H9 (cell line): Measurements from ENCODE around the gene SPOCD1. TPM values are rescaled to one million over a fixed set of nuclear protein-coding genes. Genes with fewer than 3 reads are reported as not detected.
A peak's percentile ranks its signal among the peaks of the same experiment; 100 is the strongest.

Source experiments
- DNase-seq: peaks from one replicate; pipeline ENCODE4 v3.0.0-alpha.2; 2017
- H2AFZ ChIP-seq: one replicate; pipeline ENCODE4 v1.6.1; 2013; ENCODE audit warnings: mild to moderate bottlenecking, low read length, control low read depth, moderate library complexity
- H2AK5ac ChIP-seq: 2 replicates; pipeline ENCODE4 v1.6.1; 2013; ENCODE audit warnings: low read length, control low read depth, mixed read lengths; ENCODE audit not compliant: insufficient read length
- H2BK120ac ChIP-seq: one replicate; pipeline ENCODE4 v1.6.1; 2013; ENCODE audit warnings: low read depth, mild to moderate bottlenecking, low read length, control low read depth, inconsistent platforms; ENCODE audit not compliant: poor library complexity, severe bottlenecking
- H2BK12ac ChIP-seq: 2 replicates; pipeline ENCODE4 v1.6.1; 2013; ENCODE audit warnings: low read length, control low read depth, mixed read lengths, low read depth; ENCODE audit not compliant: insufficient read length
- H2BK15ac ChIP-seq: 2 replicates; pipeline ENCODE4 v1.6.1; 2013; ENCODE audit warnings: low read depth, low read length, control low read depth
- H2BK20ac ChIP-seq: one replicate; pipeline ENCODE4 v1.6.1; 2013; ENCODE audit warnings: low read depth, mild to moderate bottlenecking, low read length, control low read depth, inconsistent platforms; ENCODE audit not compliant: poor library complexity, severe bottlenecking
- H2BK5ac ChIP-seq: 2 replicates; pipeline ENCODE4 v1.6.1; 2013; ENCODE audit warnings: low read length, control low read depth, mixed read lengths; ENCODE audit not compliant: insufficient read length
- H3K14ac ChIP-seq: 2 replicates; pipeline ENCODE4 v1.6.1; 2013; ENCODE audit warnings: low read length, control low read depth; ENCODE audit not compliant: insufficient read depth
- H3K18ac ChIP-seq: 2 replicates; pipeline ENCODE4 v1.6.1; 2013; ENCODE audit warnings: low read depth, mild to moderate bottlenecking, mixed read lengths, low read length, control low read depth; ENCODE audit not compliant: insufficient read length
- H3K23ac ChIP-seq: 2 replicates; pipeline ENCODE4 v1.6.1; 2013; ENCODE audit warnings: low read length, control low read depth, mixed read lengths, low read depth; ENCODE audit not compliant: insufficient read length
- H3K23me2 ChIP-seq: 2 replicates; pipeline ENCODE4 v1.6.1; 2013; ENCODE audit warnings: low read depth, mild to moderate bottlenecking, mixed read lengths, low read length, control low read depth; ENCODE audit not compliant: insufficient read length, poor library complexity, severe bottlenecking
- H3K27ac ChIP-seq: 2 replicates; pipeline ENCODE4 v1.5.1; 2013; ENCODE audit warnings: low read length, control low read depth, mixed read lengths, low read depth; ENCODE audit not compliant: insufficient read length
- H3K27me3 ChIP-seq: 2 replicates; pipeline ENCODE4 v1.6.1; 2013; ENCODE audit warnings: low read length, control low read depth, inconsistent platforms; ENCODE audit not compliant: insufficient read depth
- H3K4ac ChIP-seq: 2 replicates; pipeline ENCODE4 v1.6.1; 2013; ENCODE audit warnings: low read depth, mild to moderate bottlenecking, control low read depth, inconsistent platforms, low read length, moderate library complexity
- H3K4me1 ChIP-seq: 2 replicates; pipeline ENCODE4 v1.6.1; 2013; ENCODE audit warnings: low read length, control low read depth, inconsistent platforms; ENCODE audit not compliant: insufficient read depth
- H3K4me2 ChIP-seq: 2 replicates; pipeline ENCODE4 v1.6.1; 2013; ENCODE audit warnings: low read length, control low read depth, mixed read lengths; ENCODE audit not compliant: insufficient read length, insufficient read depth
- H3K56ac ChIP-seq: 2 replicates; pipeline ENCODE4 v1.6.1; 2013; ENCODE audit warnings: low read depth, mild to moderate bottlenecking, mixed read lengths, low read length, control low read depth; ENCODE audit not compliant: insufficient read length
- H3K79me1 ChIP-seq: 2 replicates; pipeline ENCODE4 v1.6.1; 2013; ENCODE audit warnings: low read depth, mild to moderate bottlenecking, moderate library complexity, low read length, control low read depth, inconsistent platforms; ENCODE audit not compliant: insufficient read depth, poor library complexity, severe bottlenecking
- H3K79me2 ChIP-seq: 2 replicates; pipeline ENCODE4 v1.6.1; 2013; ENCODE audit warnings: low read length, control low read depth, inconsistent platforms; ENCODE audit not compliant: insufficient read depth
- H3K9ac ChIP-seq: 2 replicates; pipeline ENCODE4 v1.6.1; 2013; ENCODE audit warnings: low read length, control low read depth, mixed read lengths; ENCODE audit not compliant: insufficient read length; ENCODE audit errors: extremely low read depth
- H3K9me3 ChIP-seq: one replicate; pipeline ENCODE4 v1.6.1; 2013; ENCODE audit warnings: low read depth, low read length, inconsistent platforms; ENCODE audit not compliant: control insufficient read depth
- H3T11ph ChIP-seq: one replicate; pipeline ENCODE4 v1.6.1; 2013; ENCODE audit warnings: mild to moderate bottlenecking, low read length, control low read depth, inconsistent platforms
- H4K20me1 ChIP-seq: one replicate; pipeline ENCODE4 v1.6.1; 2013; ENCODE audit not compliant: control insufficient read depth, insufficient read length, insufficient read depth
- H4K5ac ChIP-seq: 2 replicates; pipeline ENCODE4 v1.6.1; 2013; ENCODE audit warnings: low read depth, mild to moderate bottlenecking, mixed read lengths, low read length, control low read depth; ENCODE audit not compliant: insufficient read length
- H4K8ac ChIP-seq: replicated peaks from 2 replicates; pipeline ENCODE4 v1.6.1; 2013; ENCODE audit warnings: low read length, control low read depth, mixed read lengths, low read depth; ENCODE audit not compliant: insufficient read length
- H4K91ac ChIP-seq: 2 replicates; pipeline ENCODE4 v1.6.1; 2013; ENCODE audit warnings: low read depth, mild to moderate bottlenecking, moderate library complexity, mixed read lengths, low read length, control low read depth; ENCODE audit not compliant: insufficient read length
- H3K27ac Mint-ChIP-seq, 3 experiments: 2 replicates in 2 of 3; 3 replicates in 1 of 3; pipeline ENCODE4 v1.8.0; 2020 to 2021; ENCODE audit warnings: mixed read lengths in 3 of 3, mild to moderate bottlenecking in 1 of 3, moderate library complexity in 1 of 3
- H3K27me3 Mint-ChIP-seq: 2 replicates; pipeline ENCODE4 v1.8.0; 2021; ENCODE audit warnings: low read depth, mild to moderate bottlenecking, moderate library complexity, mixed read lengths
- H3K36me3 Mint-ChIP-seq, 3 experiments: 2 replicates in 2 of 3; 3 replicates in 1 of 3; pipeline ENCODE4 v1.8.0; 2020 to 2021; ENCODE audit warnings: low read depth in 3 of 3, mixed read lengths in 3 of 3; ENCODE audit not compliant: insufficient read depth in 1 of 3
- H3K4me1 Mint-ChIP-seq, 2 experiments: 2 replicates each; pipeline ENCODE4 v1.8.0; 2020; ENCODE audit warnings: mixed read lengths in 2 of 2
- H3K4me3 Mint-ChIP-seq, 2 experiments: 2 replicates in 1 of 2; 3 replicates in 1 of 2; pipeline ENCODE4 v1.8.0; 2020 to 2021; ENCODE audit warnings: mild to moderate bottlenecking in 2 of 2, mixed read lengths in 2 of 2, moderate library complexity in 1 of 2
- H3K9me3 Mint-ChIP-seq, 2 experiments: 2 replicates in 1 of 2; 3 replicates in 1 of 2; pipeline ENCODE4 v1.8.0; 2020; ENCODE audit warnings: mild to moderate bottlenecking in 2 of 2, mixed read lengths in 2 of 2, moderate library complexity in 1 of 2
- WGBS: extraction: QIAGEN DNeasy Blood & Tissue Kit; methylation state at CpG from one replicate; pipeline ENCODE4 v1.1.7; 2013; ENCODE audit warnings: missing lambda C conversion rate, low lambda C conversion rate, mixed read lengths; ENCODE audit not compliant: insufficient read length; ENCODE audit errors: extremely low coverage; 5-methylcytosine and 5-hydroxymethylcytosine counted together
- total RNA-seq: library from RNA; stranded (reverse); gene quantifications from 2 replicates; pipeline ENCODE4 v1.2.1, GENCODE V29; 2021
- TF ChIP-seq, protein P1 (sequence below): fragments of 200-600 bp; sonication (generic); conservative IDR thresholded peaks from 3 replicates; pipeline ENCODE4 v1.8.0; 2021; ENCODE audit warnings: antibody characterized with exemption, mild to moderate bottlenecking

SPOCD1 gene
- total RNA-seq, 1 experiment from 2014 or later: 1.5 TPM

DNA sequence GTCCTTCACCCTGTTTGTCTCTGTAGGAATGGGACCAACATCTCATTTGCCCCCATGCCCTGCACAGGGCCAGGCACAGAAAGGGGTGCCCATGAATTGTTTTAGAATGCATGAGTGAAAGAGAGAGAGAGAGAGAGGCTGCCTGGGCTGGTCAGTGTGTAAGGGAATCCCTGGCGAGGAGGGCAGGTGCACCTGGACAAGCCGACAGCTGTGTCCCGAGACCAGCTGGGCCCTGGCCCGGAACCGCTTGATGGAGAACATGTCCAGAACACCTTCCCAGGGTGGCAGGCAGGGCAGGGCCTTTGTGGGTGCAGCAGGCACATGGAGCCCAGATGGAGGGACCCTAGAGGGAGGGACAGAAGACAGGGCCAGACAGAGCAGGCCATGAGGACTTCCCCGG is 22.7 kb downstream of the SPOCD1 start:
- Histone ChIP-seq H2AK5ac (no peak overlapping the region), H4K91ac (no peak overlapping the region), H2AFZ (no peak overlapping the region), H4K5ac (no peak overlapping the region), H3K18ac (no peak overlapping the region), H3K14ac (no peak overlapping the region), H3K79me2 (no peaks in the 10 kb centered on the region), H2BK120ac (no peak overlapping the region), H4K20me1 (no peaks in the 10 kb centered on the region), H3K23ac (no peak overlapping the region), H3K23me2 (peaks cover 4% of the 10 kb centered on the region), H2BK12ac (no peak overlapping the region), H3K27ac (no peak overlapping the region), H2BK5ac (no peak overlapping the region), H3K4me1 (no peaks in the 10 kb centered on the region), H3K4me2 (no peak overlapping the region), H3K27me3 (no peaks in the 10 kb centered on the region), H3K9me3 (no peaks in the 10 kb centered on the region), H2BK15ac (no peak overlapping the region), H2BK20ac (no peak overlapping the region), H3K79me1 (no peaks in the 10 kb centered on the region), H3K56ac (no peak overlapping the region), H4K8ac (no peak overlapping the region), H3K9ac (no peak overlapping the region), H3K4ac (no peak overlapping the region), H3T11ph (no peak overlapping the region)
- TF ChIP-seq, protein P1, sequence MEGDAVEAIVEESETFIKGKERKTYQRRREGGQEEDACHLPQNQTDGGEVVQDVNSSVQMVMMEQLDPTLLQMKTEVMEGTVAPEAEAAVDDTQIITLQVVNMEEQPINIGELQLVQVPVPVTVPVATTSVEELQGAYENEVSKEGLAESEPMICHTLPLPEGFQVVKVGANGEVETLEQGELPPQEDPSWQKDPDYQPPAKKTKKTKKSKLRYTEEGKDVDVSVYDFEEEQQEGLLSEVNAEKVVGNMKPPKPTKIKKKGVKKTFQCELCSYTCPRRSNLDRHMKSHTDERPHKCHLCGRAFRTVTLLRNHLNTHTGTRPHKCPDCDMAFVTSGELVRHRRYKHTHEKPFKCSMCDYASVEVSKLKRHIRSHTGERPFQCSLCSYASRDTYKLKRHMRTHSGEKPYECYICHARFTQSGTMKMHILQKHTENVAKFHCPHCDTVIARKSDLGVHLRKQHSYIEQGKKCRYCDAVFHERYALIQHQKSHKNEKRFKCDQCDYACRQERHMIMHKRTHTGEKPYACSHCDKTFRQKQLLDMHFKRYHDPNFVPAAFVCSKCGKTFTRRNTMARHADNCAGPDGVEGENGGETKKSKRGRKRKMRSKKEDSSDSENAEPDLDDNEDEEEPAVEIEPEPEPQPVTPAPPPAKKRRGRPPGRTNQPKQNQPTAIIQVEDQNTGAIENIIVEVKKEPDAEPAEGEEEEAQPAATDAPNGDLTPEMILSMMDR: no peak
- no peak overlapping the region for H3K27ac Mint-ChIP-seq
- H3K36me3 Mint-ChIP-seq: no peaks in the 10 kb centered on the region
- no CpG with 5 or more reads among the region's 6 CpGs for WGBS
- no peaks in the 10 kb centered on the region; a peak in 1 of 5 replicates for H3K9me3 Mint-ChIP-seq
- DNase-seq: peak; percentile 20
- H3K27me3 Mint-ChIP-seq: no peaks in the 10 kb centered on the region; the same call in none of the 2 replicates
- no peak overlapping the region for H3K4me3 Mint-ChIP-seq
- H3K4me1 Mint-ChIP-seq: peaks cover 5 to 17% of the 10 kb centered on the region in 2 experiments
